NCI-H1417 treated with DMSO at 0.1 percent for 48 hours (cell line): ENCODE results near the gene RIOX2.

ENCODE experiments used
- DNase-seq: peaks from one replicate; lab custom pipeline; 2025; lab: John Stamatoyannopoulos, UW

Gene RIOX2

DNA sequence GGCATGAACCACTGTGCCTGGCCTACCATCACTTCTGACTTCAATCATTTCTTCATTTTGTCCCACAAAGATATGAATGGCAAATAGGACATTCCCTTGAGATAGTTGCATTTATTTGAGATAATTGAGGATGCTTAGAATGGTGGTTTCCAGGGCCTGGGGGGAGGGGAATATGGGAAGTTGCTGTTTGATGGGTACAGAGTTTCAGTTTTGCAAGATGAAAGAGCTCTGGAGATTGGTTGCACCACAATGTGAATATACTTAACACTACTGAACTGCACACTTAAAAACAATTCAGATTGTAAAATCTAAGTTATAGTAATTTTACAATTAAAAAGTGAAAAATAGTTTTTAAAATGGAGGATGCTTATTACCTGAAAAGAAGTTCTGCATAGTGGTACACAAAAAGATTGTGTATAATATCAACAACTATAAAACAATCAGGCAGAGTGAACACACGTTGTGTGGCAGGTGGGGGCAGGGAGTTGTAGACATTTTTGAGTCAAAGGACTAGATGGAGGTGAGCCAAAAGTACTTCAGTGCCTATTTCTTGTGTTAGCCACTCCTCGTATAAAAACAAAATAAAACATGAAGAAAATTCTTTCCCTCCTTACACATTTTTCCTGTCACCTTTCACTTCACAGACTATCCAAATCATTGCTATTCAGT, 18.5 kb upstream of the RIOX2 start:
- DNase-seq: no peak

DNA sequence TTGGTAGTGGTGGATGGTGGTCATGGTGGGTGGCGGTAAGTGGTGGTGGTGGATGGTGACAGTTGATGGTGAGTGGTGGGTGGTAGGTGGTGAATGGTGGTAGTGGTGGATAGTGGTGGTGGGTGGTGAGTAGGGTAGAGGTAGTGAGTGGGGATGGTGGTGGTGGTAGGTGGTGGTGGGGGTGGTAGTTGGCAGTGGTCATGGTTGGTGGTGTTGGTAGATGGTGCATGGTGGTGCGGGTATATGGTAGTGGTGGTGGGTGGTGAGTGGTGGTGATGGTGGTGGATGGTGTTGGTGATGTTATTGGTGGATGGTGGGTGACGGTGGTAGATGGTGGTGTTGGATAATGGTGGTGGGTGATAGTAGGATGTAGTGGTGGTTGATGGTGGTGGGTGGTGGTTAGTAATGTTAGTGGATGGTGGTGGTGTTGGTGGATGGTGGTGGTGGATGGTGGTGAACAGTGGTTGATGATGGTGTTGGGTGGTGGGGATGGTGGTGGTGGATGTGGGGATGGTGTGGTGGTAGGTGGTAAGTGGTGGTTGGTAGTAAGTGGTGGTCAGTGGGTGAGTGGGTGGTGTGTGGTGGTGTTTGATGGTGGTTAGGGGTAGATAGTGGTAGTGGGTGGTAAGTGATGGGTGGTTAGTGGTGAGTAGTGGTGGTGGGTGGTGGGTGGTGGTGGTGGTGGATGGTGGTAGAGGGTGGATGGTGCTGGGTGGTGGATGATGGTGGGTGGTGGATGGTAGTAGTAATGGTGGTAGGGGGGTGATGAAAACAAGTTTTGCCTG, 16.7 kb upstream of the RIOX2 start:
- DNase-seq: no peak

DNA sequence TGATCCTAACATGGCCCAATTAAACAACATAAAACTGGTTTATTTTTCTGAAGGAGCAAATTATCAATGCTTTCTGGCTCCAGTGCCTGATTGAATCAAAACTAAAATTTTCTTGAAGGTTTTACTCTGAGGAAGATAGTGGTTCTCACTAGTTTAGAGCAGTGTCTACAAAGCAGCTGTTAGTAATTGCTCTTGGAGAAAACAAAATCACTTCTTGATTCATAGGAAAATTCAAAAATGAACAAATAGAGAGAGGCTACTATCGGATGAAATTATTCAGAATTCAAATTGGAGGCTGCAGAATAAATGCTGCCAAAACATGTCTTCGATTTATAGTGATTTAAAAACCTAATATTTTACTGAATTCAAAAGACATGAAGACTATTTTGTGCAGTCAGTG, 15.1 kb upstream of the RIOX2 start:
- DNase-seq: no peak

DNA sequence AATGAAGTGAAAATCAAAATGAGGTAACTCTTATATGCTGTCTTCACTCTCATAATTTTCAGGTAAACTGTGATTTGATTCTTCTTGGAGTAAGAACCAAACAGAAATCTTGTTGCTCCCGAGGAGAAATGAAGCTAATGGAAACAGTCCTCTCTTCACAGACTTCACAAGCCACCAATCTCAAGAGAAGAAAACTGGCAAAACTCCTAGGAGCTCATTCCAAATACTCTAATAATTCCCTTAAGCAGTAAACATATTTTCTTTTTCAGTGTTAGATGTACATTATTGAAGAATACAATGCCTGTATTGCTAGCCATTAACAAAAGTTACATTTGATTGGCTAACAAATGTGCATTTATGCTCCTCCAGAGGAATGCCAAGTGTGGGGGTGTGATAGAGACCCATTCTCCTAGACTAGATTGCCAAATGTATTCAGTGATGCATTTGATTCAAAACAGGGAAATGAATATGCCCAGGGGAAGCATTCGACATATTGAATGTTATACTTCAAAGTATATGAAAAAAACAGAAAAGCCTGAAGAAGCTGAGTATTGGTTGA, 11.8 kb upstream of the RIOX2 start:
- DNase-seq: no peak

GRCh38 chr3:97981886-97982285, 9.7 kb upstream of the RIOX2 start:
- DNase-seq: no peak

DNA sequence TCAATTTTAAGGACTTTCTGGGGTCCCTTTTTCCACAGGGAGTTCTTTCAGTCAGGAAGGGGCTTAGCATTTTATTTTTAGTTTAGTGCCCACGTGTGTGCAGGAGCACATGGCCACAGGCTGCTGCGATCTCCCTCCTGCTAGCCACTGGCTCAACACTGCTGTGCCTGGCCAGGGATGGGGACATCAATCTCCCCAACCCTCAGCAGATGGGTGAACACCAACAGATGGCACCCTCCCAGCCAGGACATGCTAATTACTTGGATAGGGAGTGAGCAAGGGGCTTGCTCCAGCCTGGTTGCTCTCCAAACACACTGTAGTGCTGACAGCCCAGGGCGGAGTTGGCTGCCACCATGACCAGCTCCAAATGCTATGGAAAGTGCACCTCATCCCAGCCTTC, 7.4 kb upstream of the RIOX2 start:
- no peak for DNase-seq

GRCh38 chr3:97975466-97975865, 3.2 kb upstream of the RIOX2 start:
- DNase-seq: no peak

- DNase-seq: no peak
Observed at GRCh38 chr3:97974996-97975395, 2.8 kb upstream of the RIOX2 start.

DNA sequence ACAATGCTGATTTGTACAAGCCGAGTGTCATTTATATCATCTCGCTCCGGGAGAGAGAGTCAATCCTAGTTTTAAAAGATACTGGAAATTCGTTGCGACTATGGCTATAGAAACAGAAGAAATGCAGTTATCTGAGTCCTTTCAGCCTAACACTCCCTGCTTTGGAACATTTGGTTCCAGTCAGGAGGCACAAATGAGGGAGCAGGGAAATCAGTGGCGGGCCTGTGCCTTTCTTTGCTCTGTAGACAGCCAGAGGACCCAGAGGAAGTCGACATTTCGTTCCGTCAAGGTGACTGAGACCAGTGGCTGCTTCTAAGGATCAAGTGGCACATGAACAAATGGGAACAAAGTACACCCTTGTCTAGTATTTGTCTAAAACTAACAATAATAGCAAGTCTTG, 745 bp upstream of the RIOX2 start:
- no peak for DNase-seq

GRCh38 chr3:97970956-97971620, 1.1 kb downstream of the RIOX2 start:
- no peak for DNase-seq

DNA sequence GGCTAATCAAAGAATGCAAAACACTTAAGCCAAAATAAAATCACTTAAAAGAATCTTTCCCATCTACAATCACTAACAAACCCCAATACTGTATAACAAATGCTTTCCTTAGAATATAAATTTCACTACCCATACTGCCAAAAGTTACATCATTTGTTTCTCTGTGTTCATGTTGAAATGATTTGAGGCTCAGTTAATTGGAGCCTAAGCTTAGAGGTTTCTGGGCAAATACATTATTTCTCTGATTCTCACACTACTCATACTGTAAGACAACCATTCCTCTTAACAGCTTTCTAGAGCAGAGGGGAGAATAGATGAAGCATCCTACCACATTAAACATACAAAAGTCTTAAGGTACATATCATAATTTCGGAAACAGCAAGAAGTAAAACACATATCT, 2.1 kb downstream of the RIOX2 start:
- DNase-seq: no peak

DNA sequence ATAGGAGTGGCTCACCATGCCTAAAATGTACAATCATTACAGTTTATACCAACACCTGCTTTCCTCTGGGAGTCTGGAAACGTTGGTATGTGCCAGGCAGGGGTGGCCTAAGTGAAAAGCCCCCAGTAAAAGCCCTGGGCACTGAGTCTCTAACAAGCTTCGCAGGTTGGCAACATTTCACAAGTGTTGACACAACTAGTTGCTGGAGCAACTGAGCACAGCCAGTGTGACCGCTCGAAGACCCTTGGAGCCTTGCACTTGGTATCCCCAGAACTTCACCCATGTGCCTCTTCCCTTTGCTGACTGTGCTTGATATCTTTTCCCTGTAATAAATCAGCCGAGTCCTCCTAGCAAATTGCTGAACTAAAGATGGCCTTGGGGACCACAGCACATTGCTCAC, 2.7 kb downstream of the RIOX2 start:
- DNase-seq: no peak

DNA sequence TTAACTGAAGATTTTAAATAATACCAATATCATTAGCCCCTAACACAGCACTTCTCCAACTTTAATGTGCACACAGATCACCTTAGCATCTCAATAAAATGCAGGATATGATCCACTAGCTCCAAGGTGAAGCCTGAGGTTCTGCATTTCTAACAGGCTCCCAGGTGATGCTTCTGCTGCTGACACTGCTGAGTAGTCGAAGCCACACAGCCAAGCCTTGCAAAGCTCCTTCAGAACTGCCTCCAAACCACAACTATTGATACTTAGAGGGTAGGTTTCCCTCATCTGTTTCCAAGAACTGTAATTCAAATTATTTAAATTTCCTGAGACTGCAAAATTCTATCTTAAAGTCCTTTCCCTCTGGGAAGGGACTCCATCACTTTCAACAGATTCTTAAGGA, 3.9 kb downstream of the RIOX2 start:
- no peak for DNase-seq

DNA sequence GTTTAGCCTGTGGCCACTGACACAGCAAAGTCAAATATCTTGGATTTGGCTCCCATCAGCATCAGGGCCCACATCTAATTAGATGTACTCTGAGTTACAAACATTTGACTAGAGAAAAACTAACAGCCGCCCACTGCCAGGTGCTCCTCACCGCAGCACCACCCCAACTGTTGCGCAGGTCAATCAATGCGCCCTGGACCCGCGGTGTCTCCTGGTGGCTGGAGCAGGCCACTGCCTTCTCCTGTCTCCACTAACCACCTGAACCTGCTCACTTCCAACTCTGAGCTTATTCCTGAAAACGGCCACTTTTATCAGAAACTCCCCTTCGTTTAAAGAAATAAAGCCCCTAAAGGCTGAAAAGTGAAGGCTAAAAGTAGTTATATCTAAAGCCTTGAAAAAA, 4.3 kb downstream of the RIOX2 start:
- DNase-seq: no peak

- no peak for DNase-seq
Observed at GRCh38 chr3:97960993-97961766, 11.1 kb downstream of the RIOX2 start.

GRCh38 chr3:97960551-97960950, 11.7 kb downstream of the RIOX2 start:
- DNase-seq: no peak

GRCh38 chr3:97959872-97960271, 12.4 kb downstream of the RIOX2 start:
- no peak for DNase-seq

- no peak for DNase-seq
Observed at GRCh38 chr3:97958796-97959195, 13.4 kb downstream of the RIOX2 start.

GRCh38 chr3:97958396-97958795, 13.8 kb downstream of the RIOX2 start:
- no peak for DNase-seq

DNA sequence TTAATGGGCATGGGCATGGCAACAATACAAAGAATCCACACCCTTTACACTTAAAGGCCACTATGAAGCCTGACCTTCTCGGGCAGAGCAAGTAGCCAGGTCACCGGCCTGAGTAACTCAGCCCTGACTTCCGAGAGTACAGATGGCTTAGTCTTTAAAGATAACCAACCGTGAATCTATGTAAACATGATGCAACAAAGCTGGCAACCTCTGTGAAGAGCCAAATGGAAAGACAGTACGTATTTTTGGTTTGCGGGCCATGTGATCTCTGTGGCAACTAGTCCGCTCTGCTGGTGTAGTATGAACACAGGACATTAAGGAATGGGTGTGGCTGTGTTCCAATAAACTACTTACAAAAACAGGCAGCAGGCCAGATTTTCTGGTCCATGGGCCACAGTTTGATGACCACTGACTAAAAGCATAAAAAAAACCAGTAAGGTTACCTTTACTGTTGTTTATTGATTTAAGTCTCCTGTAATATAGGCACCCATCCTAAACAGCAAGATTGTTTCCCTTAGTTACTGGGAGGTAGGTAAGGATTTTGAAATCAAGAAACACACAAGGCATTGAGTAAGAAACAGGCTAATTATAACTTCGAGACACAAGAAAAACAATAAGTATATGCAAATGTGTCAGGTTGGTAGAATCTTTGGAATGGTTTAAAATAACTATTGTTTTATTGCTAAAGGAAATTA, 14.5 kb downstream of the RIOX2 start:
- DNase-seq: no peak

- no peak for DNase-seq
Observed at GRCh38 chr3:97956051-97956450, 16.2 kb downstream of the RIOX2 start.
